Stimulated activated naive CD8-positive, alpha-beta T cell treated with anti-CD3 and anti-CD28 coated beads, Interleukin-15, Interleukin-2, amounts not matched to agents 100 ng/mL and 50 ng/mL, for 24 hours (primary cell): Measurements from ENCODE around the gene PCDHGA6.
"Not testable (repeated sequence)": the region's sequence is repeated elsewhere in the genome, so short reads cannot be mapped to it uniquely, and the experiment has no call there.

Source experiments
- H3K27ac Mint-ChIP-seq: one replicate; pipeline ENCODE4 v1.8.0; 2021; ENCODE audit warnings: mild to moderate bottlenecking, mixed read lengths
- H3K27me3 Mint-ChIP-seq: one replicate; pipeline ENCODE4 v1.8.0; 2021; ENCODE audit warnings: mixed read lengths
- H3K36me3 Mint-ChIP-seq: one replicate; pipeline ENCODE4 v1.8.0; 2021; ENCODE audit warnings: low read depth, mixed read lengths
- H3K4me1 Mint-ChIP-seq: one replicate; pipeline ENCODE4 v1.8.0; 2021; ENCODE audit warnings: low read depth, mixed read lengths
- H3K4me3 Mint-ChIP-seq: one replicate; pipeline ENCODE4 v1.8.0; 2021; ENCODE audit warnings: mild to moderate bottlenecking, mixed read lengths
- H3K9me3 Mint-ChIP-seq: one replicate; pipeline ENCODE4 v1.8.0; 2021; ENCODE audit warnings: mixed read lengths

PCDHGA6 gene

GRCh38 chr5:141371572-141372475 lies 1.9 kb upstream of the PCDHGA6 start:
- peaks cover 32% of the 10 kb centered on the region for H3K36me3 Mint-ChIP-seq
- H3K4me1 Mint-ChIP-seq, result no peaks in the 10 kb centered on the region
- H3K9me3 Mint-ChIP-seq, result peaks cover 38% of the 10 kb centered on the region
- peaks cover 84% of the 10 kb centered on the region for H3K27me3 Mint-ChIP-seq
- no peak overlapping the region for H3K4me3 Mint-ChIP-seq
- no peak overlapping the region for H3K27ac Mint-ChIP-seq

- Mint-ChIP-seq H3K4me1 (no peaks in the 10 kb centered on the region), H3K9me3 (peaks cover 40% of the 10 kb centered on the region), H3K4me3 (no peak overlapping the region), H3K27ac (no peak overlapping the region), H3K27me3 (peaks cover 77% of the 10 kb centered on the region), H3K36me3 (peaks cover 32% of the 10 kb centered on the region)
These were observed 936 bp downstream of the PCDHGA6 start for GRCh38 chr5:141374627-141375026.

GRCh38 chr5:141375444-141376155 lies 1.9 kb downstream of the PCDHGA6 start:
- peaks cover 32% of the 10 kb centered on the region for H3K36me3 Mint-ChIP-seq
- peaks cover 39% of the 10 kb centered on the region for H3K9me3 Mint-ChIP-seq
- peaks cover 75% of the 10 kb centered on the region for H3K27me3 Mint-ChIP-seq
- H3K27ac Mint-ChIP-seq, H3K4me1 Mint-ChIP-seq, H3K4me3 Mint-ChIP-seq: not testable (repeated sequence)

GRCh38 chr5:141382469-141383294 lies 9.0 kb downstream of the PCDHGA6 start, which contains the start of gene PCDHGA7:
TSS of gene PCDHGA7 (plus strand) at chr5:141382742. CDS start at chr5:141382900, 158 bp downstream.
- peaks cover 32% of the 10 kb centered on the region for H3K9me3 Mint-ChIP-seq
- H3K36me3 Mint-ChIP-seq, result peaks cover 12% of the 10 kb centered on the region
- H3K27ac Mint-ChIP-seq, result no peak within 1 kb of the TSS
- no peaks in the 10 kb centered on the region for H3K4me1 Mint-ChIP-seq
- peaks cover 80% of the 10 kb centered on the region for H3K27me3 Mint-ChIP-seq
- peak within 1 kb of the TSS; percentile 48 for H3K4me3 Mint-ChIP-seq

GRCh38 chr5:141383345-141383744 lies 9.7 kb downstream of the PCDHGA6 start:
- Mint-ChIP-seq H3K36me3 (peaks cover 14% of the 10 kb centered on the region), H3K4me1 (no peaks in the 10 kb centered on the region), H3K27me3 (peaks cover 82% of the 10 kb centered on the region), H3K27ac (no peak overlapping the region), H3K4me3 (no peak overlapping the region), H3K9me3 (peaks cover 34% of the 10 kb centered on the region)

- Mint-ChIP-seq H3K27me3 (peaks cover 81% of the 10 kb centered on the region), H3K9me3 (peaks cover 38% of the 10 kb centered on the region), H3K27ac (no peak overlapping the region), H3K4me3 (no peak overlapping the region), H3K4me1 (no peaks in the 10 kb centered on the region), H3K36me3 (peaks cover 23% of the 10 kb centered on the region)
These were observed 11.0 kb downstream of the PCDHGA6 start for GRCh38 chr5:141384471-141385267.

- peaks cover 27% of the 10 kb centered on the region for H3K36me3 Mint-ChIP-seq
- H3K9me3 Mint-ChIP-seq, result peaks cover 50% of the 10 kb centered on the region
- not testable (repeated sequence) for H3K4me3 Mint-ChIP-seq, H3K27ac Mint-ChIP-seq, H3K4me1 Mint-ChIP-seq
- H3K27me3 Mint-ChIP-seq, result peaks cover 82% of the 10 kb centered on the region
These were observed 14.0 kb downstream of the PCDHGA6 start, which contains the start of gene PCDHGB4 for GRCh38 chr5:141387557-141388311. TSS of gene PCDHGB4 (plus strand) at chr5:141387698. CDS start at chr5:141387885, 187 bp downstream.

GRCh38 chr5:141388661-141389060 lies 15.0 kb downstream of the PCDHGA6 start:
- no peak overlapping the region for H3K27ac Mint-ChIP-seq
- H3K36me3 Mint-ChIP-seq, result peaks cover 27% of the 10 kb centered on the region
- H3K9me3 Mint-ChIP-seq, result peaks cover 51% of the 10 kb centered on the region
- no peaks in the 10 kb centered on the region for H3K4me1 Mint-ChIP-seq
- no peak overlapping the region for H3K4me3 Mint-ChIP-seq
- H3K27me3 Mint-ChIP-seq, result peaks cover 80% of the 10 kb centered on the region

GRCh38 chr5:141389153-141390042 lies 15.7 kb downstream of the PCDHGA6 start:
- Mint-ChIP-seq H3K36me3 (peaks cover 28% of the 10 kb centered on the region), H3K4me3 (no peak overlapping the region), H3K9me3 (peaks cover 52% of the 10 kb centered on the region), H3K27ac (no peak overlapping the region), H3K4me1 (no peaks in the 10 kb centered on the region), H3K27me3 (peaks cover 80% of the 10 kb centered on the region)

- Mint-ChIP-seq H3K4me1 (no peaks in the 10 kb centered on the region), H3K36me3 (peaks cover 24% of the 10 kb centered on the region), H3K27ac (no peak within 1 kb of the TSS), H3K4me3 (no peak within 1 kb of the TSS), H3K27me3 (peaks cover 75% of the 10 kb centered on the region), H3K9me3 (peaks cover 43% of the 10 kb centered on the region)
These were observed 18.9 kb downstream of the PCDHGA6 start, which contains the start of gene PCDHGA8 for GRCh38 chr5:141392429-141393198. TSS of gene PCDHGA8 (plus strand) at chr5:141392633. CDS start at chr5:141392814, 181 bp downstream.

- no peaks in the 10 kb centered on the region for H3K4me1 Mint-ChIP-seq
- no peak overlapping the region for H3K4me3 Mint-ChIP-seq
- peaks cover 42% of the 10 kb centered on the region for H3K9me3 Mint-ChIP-seq
- peaks cover 73% of the 10 kb centered on the region for H3K27me3 Mint-ChIP-seq
- no peak overlapping the region for H3K27ac Mint-ChIP-seq
- H3K36me3 Mint-ChIP-seq, result peaks cover 23% of the 10 kb centered on the region
These were observed 19.6 kb downstream of the PCDHGA6 start for GRCh38 chr5:141393267-141393666.
